ENCODE measurements around the gene WDR37. TPM values are rescaled to one million over a fixed set of nuclear protein-coding genes. Genes with fewer than 3 reads are reported as not detected.
A peak's percentile ranks its signal among the peaks of the same experiment; 100 is the strongest.

WDR37 gene
- total RNA-seq, 6 experiments from 2014 or later, result 5.8 to 9.7 (median 8.3) TPM

- H3K9me3 ChIP-seq, result no peaks in the 10 kb centered on the region
- H3K4me1 ChIP-seq, result no peaks in the 10 kb centered on the region
- H3K27ac ChIP-seq, result no peak overlapping the region
- no peaks in the 10 kb centered on the region for H3K27me3 ChIP-seq
- intact Hi-C loops (cut with DNase I), result no loop called here
- H3K4me3 ChIP-seq, result no peak overlapping the region
- DNase-seq (peak in 2 of 3 donors; percentile 28 to 46), ATAC-seq (no peak)
- WGBS (ENCODE audit: insufficient coverage, low coverage, low lambda C conversion rate, missing lambda C conversion rate), result 86% methylated on average over 1 of the region's 15 CpGs
- TF ChIP-seq CTCF (IDR thresholded peaks at IDR 0.05) (no peak), POLR2A (IDR thresholded peaks at IDR 0.05) (no peak)
- no peaks in the 10 kb centered on the region for H3K36me3 ChIP-seq
Measured at GRCh38 chr10:1166101-1166827, 110.1 kb downstream of the WDR37 start.

- TF ChIP-seq CTCF (IDR thresholded peaks at IDR 0.05), result no peak
- TF ChIP-seq POLR2A (IDR thresholded peaks at IDR 0.05), result no peak
- WGBS (ENCODE audit: insufficient coverage, low coverage, low lambda C conversion rate, missing lambda C conversion rate), result 94% methylated on average over 3 of the region's 9 CpGs
- Histone ChIP-seq H3K4me1 (no peaks in the 10 kb centered on the region), H3K27ac (no peak overlapping the region), H3K27me3 (no peaks in the 10 kb centered on the region), H3K9me3 (no peaks in the 10 kb centered on the region), H3K4me3 (no peak overlapping the region), H3K36me3 (no peaks in the 10 kb centered on the region)
- DNase-seq, result peak in 2 of 3 donors; percentile 29 to 31
- no peak for ATAC-seq
- intact Hi-C loops (cut with DNase I), result no loop called here
Measured at GRCh38 chr10:1166828-1167275, 110.7 kb downstream of the WDR37 start.

- no peak for ATAC-seq
- no peaks in the 10 kb centered on the region for H3K9me3 ChIP-seq
- no peaks in the 10 kb centered on the region for H3K36me3 ChIP-seq
- no peaks in the 10 kb centered on the region for H3K4me1 ChIP-seq
- H3K4me3 ChIP-seq, result no peak overlapping the region
- intact Hi-C loops (cut with DNase I), result no loop called here
- H3K27me3 ChIP-seq, result no peaks in the 10 kb centered on the region
- DNase-seq, result peak in 2 of 3 donors; percentile 13 to 33
- WGBS (ENCODE audit: insufficient coverage, low coverage, low lambda C conversion rate, missing lambda C conversion rate), result 75% methylated on average over 8 of the region's 13 CpGs
- no peak overlapping the region for H3K27ac ChIP-seq
- no peak for TF ChIP-seq CTCF (IDR thresholded peaks at IDR 0.05)
- TF ChIP-seq POLR2A (IDR thresholded peaks at IDR 0.05), result no peak
Measured at GRCh38 chr10:1168763-1169162, 112.6 kb downstream of the WDR37 start.

GRCh38 chr10:1169186-1169885 is 113.2 kb downstream of the WDR37 start:
- ATAC-seq, result no peak
- Histone ChIP-seq H3K27me3 (no peaks in the 10 kb centered on the region), H3K27ac (no peak overlapping the region), H3K36me3 (no peaks in the 10 kb centered on the region), H3K9me3 (no peaks in the 10 kb centered on the region), H3K4me3 (no peak overlapping the region), H3K4me1 (no peaks in the 10 kb centered on the region)
- 53% methylated on average over 4 of the region's 23 CpGs for WGBS (ENCODE audit: insufficient coverage, low coverage, low lambda C conversion rate, missing lambda C conversion rate)
- TF ChIP-seq CTCF (IDR thresholded peaks at IDR 0.05) (no peak), POLR2A (IDR thresholded peaks at IDR 0.05) (no peak)
- intact Hi-C loops (cut with DNase I), result no loop called here
- peak; percentile 6 to 37 (median 33) for DNase-seq

Measured in right lobe of liver (tissue), 6 donors.